ENCODE data around the gene EGLN1.
"Not testable (repeated sequence)": the region's sequence is repeated elsewhere in the genome, so short reads cannot be mapped to it uniquely, and the experiment has no call there.

Gene EGLN1

DNA sequence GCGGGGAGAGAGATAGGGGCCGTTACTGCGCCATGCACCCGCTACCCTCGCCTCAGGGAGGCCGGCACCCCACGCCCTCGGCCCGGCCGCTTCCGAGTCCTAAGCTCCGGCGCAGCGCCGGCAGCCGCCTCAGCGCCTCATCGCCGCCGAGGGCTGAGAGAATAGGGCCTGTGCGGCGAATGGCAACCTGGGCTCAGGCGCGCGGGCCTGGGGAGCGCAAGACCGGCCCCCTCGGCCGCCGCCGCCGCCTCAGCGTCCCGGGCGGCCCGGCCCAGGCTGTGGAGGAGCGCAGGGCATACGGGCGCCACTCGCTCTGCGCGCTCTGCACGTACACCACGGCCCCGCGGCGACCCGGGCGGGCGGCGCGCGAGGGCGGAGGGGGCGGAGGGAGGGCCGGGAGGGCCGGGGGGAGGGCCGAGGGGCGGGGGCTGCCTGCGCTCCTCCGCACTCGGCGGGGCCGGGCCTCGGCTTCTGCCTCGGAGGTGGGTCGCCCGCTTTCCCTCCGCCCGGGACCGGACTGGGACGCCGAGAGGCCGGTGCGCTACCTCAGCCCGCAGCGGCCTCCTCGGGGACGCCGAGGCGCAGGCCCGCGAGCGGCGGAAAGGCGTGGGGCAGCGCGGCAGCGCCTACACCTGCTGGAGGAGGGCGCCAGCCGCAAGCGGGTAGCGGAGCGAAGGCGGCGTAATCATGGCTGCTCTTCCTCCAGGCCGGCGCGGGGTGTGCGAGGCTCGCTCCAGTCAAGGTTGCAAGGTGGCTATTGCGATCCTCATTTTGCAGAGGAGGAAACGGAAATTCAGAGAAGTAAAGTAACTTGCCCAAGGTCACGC is at the start of gene EGLN1:
TSS of gene EGLN1 (minus strand) at position 317 of the 827 bp plus-strand sequence. CDS start 399 bp downstream, outside the sequence.
- Histone ChIP-seq H3K27ac (peak within 1 kb of the TSS; percentile 86), H3K4me3 (ENCODE audit: low read depth, low read length) (peak within 1 kb of the TSS; percentile 83), H3K36me3 (replicated peaks) (no peaks in the 10 kb centered on the region), H3K27me3 (replicated peaks) (no peaks in the 10 kb centered on the region)
- peak; percentile 68 for DNase-seq
- in situ Hi-C loops (cut with HindIII; ENCODE audit: low pct_ligation_motif_present, low sequenced_read_pairs), result no loop called here
- TF ChIP-seq, protein P1, sequence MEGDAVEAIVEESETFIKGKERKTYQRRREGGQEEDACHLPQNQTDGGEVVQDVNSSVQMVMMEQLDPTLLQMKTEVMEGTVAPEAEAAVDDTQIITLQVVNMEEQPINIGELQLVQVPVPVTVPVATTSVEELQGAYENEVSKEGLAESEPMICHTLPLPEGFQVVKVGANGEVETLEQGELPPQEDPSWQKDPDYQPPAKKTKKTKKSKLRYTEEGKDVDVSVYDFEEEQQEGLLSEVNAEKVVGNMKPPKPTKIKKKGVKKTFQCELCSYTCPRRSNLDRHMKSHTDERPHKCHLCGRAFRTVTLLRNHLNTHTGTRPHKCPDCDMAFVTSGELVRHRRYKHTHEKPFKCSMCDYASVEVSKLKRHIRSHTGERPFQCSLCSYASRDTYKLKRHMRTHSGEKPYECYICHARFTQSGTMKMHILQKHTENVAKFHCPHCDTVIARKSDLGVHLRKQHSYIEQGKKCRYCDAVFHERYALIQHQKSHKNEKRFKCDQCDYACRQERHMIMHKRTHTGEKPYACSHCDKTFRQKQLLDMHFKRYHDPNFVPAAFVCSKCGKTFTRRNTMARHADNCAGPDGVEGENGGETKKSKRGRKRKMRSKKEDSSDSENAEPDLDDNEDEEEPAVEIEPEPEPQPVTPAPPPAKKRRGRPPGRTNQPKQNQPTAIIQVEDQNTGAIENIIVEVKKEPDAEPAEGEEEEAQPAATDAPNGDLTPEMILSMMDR (IDR thresholded peaks at IDR 0.05; ENCODE audit: low read depth, low read length, missing control alignments), result peak; percentile 31

DNA sequence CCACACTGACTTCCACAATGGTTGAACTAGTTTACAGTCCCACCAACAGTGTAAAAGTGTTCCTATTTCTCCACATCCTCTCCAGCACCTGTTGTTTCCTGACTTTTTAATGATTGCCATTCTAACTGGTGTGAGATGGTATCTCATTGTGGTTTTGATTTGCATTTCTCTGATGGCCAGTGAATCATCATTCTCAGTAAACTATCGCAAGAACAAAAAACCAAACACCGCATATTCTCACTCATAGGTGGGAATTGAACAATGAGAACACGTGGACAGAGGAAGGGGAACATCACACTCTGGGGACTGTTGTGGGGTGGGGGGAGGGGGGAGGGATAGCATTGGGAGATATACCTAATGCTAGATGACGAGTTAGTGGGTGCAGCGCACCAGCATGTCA is 49.4 kb upstream of the EGLN1 start:
- H3K4me3 ChIP-seq (ENCODE audit: low read depth, low read length); H3K27me3 ChIP-seq (replicated peaks); H3K27ac ChIP-seq; DNase-seq; H3K36me3 ChIP-seq (replicated peaks); in situ Hi-C loops (cut with HindIII; ENCODE audit: low pct_ligation_motif_present, low sequenced_read_pairs): not testable (repeated sequence)

DNA sequence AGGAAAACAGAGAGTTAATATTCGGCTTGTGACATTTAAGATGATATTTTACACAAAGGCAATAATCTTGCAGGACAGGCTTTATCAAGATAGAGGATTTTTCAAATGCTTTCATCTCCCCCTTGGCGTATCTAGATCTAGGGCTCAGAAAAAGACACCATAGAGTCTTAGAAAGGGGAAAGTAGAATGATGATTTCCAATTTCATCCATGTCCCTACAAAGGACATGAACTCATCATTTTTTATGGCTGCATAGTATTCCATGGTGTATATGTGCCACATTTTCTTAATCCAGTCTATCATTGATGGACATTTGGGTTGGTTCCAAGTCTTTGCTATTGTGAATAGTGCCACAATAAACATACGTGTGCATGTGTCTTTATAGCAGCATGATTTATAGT is 48.9 kb upstream of the EGLN1 start:
- H3K4me3 ChIP-seq (ENCODE audit: low read depth, low read length); H3K36me3 ChIP-seq (replicated peaks); H3K27ac ChIP-seq; H3K27me3 ChIP-seq (replicated peaks); in situ Hi-C loops (cut with HindIII; ENCODE audit: low pct_ligation_motif_present, low sequenced_read_pairs); DNase-seq: not testable (repeated sequence)

DNA sequence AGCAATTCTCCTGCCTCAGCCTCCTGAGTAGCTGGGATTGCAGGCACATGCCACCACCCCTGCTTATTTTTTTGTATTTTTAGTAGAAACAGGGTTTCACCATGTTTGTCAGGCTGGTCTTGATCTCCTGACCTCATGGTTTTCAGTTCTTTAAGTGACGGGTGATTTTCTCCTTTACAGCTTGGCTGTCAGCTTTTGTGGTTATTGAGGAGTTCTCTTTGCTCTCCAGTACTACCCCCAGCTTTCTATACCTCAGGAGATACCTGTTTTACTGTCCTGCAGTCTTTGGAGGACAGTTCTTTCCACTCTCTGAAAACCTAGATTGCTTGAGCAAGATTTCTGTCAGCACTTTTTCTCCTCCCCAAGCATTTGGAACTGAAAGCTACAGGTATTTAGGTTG is 45.9 kb upstream of the EGLN1 start:
- H3K4me3 ChIP-seq (ENCODE audit: low read depth, low read length), result no peak overlapping the region
- DNase-seq, result no peak
- H3K27ac ChIP-seq, result no peak overlapping the region
- H3K36me3 ChIP-seq (replicated peaks), result no peaks in the 10 kb centered on the region
- H3K27me3 ChIP-seq (replicated peaks), result no peaks in the 10 kb centered on the region
- TF ChIP-seq, protein P1 (IDR thresholded peaks at IDR 0.05; ENCODE audit: low read depth, low read length, missing control alignments), result no peak
- in situ Hi-C loops (cut with HindIII; ENCODE audit: low pct_ligation_motif_present, low sequenced_read_pairs), result no loop called here

DNA sequence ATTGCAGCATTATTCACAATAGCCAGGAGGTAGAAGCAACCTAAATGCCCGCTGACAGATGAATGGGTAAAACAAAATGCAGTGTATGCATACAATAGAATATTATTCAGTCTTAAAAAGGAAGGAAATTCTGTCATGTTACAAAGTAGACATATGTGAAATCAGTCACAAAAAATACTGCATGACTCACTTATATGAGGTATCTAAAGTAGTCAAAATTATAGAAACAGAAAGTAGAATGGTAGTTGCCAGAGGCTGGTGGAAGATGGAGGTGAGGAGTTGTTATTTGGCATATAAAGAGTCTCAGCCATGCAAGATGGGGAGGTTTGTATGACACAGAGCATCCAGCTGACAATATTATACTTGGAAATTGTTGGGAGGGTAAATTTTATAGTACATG is 43.0 kb upstream of the EGLN1 start:
- Histone ChIP-seq H3K27ac (no peak overlapping the region), H3K27me3 (replicated peaks) (no peaks in the 10 kb centered on the region), H3K36me3 (replicated peaks) (no peaks in the 10 kb centered on the region), H3K4me3 (ENCODE audit: low read depth, low read length) (no peak overlapping the region)
- in situ Hi-C loops (cut with HindIII; ENCODE audit: low pct_ligation_motif_present, low sequenced_read_pairs), result no loop called here
- no peak for DNase-seq
- TF ChIP-seq, protein P1 (IDR thresholded peaks at IDR 0.05; ENCODE audit: low read depth, low read length, missing control alignments), result no peak

DNA sequence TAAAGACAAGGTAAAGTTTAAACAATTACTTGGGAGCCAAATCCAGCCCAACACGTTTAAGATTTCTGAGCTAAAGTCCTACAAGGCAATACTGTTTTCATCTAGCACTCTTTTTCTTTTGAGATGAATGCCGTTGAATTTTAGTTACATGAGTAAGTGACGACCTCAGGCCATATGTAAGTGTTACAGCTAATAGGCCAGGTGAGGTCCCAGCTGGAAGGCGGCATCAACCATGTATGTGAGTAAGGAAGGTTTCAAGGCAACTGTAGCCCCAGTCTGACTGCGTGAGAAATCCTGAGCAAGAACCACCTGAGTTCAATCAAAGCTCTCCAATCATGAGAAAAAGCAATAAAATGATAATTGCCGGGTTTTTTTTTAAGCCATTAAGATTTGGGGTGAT is 41.5 kb upstream of the EGLN1 start:
- no peak for DNase-seq
- no peak overlapping the region for H3K4me3 ChIP-seq (ENCODE audit: low read depth, low read length)
- no peaks in the 10 kb centered on the region for H3K36me3 ChIP-seq (replicated peaks)
- no peak overlapping the region for H3K27ac ChIP-seq
- TF ChIP-seq, protein P1 (IDR thresholded peaks at IDR 0.05; ENCODE audit: low read depth, low read length, missing control alignments), result no peak
- in situ Hi-C loops (cut with HindIII; ENCODE audit: low pct_ligation_motif_present, low sequenced_read_pairs), result no loop called here
- H3K27me3 ChIP-seq (replicated peaks), result no peaks in the 10 kb centered on the region

DNA sequence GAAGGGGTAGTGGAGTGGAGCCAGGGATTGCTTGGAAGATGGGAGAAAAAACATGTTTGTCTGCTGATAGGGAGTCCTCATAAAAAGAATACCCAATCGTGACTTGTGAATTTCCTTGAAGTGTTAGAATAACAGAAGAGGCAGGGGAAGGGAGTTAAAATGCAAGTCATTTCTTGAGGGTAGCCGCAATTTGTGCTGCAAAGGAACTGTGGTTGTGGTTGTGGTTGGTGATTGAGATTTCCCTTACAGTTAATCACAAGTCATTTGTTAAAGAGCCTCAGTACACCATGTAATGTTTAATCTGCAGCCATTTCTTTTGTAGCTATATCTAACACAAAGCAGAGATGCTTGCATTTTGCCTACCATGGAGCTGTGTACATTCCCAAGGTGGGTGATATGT is 38.5 kb upstream of the EGLN1 start:
- in situ Hi-C loops (cut with HindIII; ENCODE audit: low pct_ligation_motif_present, low sequenced_read_pairs), result no loop called here
- peak; percentile 4 for DNase-seq
- TF ChIP-seq, protein P1 (IDR thresholded peaks at IDR 0.05; ENCODE audit: low read depth, low read length, missing control alignments), result no peak
- Histone ChIP-seq H3K27me3 (replicated peaks) (no peaks in the 10 kb centered on the region), H3K36me3 (replicated peaks) (no peaks in the 10 kb centered on the region), H3K4me3 (ENCODE audit: low read depth, low read length) (no peak overlapping the region), H3K27ac (no peak overlapping the region)

DNA sequence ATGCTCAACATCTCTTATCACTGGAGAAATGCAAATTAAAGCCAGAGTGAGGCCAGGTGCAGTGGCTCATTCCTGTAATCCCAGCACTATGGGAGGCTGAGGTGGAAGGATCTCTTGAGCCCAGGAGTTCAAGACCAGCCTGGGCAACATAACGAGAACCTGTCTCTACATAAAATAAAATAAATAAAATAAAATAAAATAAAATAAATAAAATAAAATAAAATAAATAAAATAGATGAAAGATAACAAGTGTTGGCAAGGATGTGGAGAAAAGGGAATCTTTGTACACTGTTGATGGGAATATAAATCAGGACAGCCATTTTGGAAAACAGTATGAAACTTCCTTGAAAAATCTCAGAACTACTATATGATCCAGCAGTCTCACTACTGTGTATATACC is 37.4 kb upstream of the EGLN1 start:
- in situ Hi-C loops (cut with HindIII; ENCODE audit: low pct_ligation_motif_present, low sequenced_read_pairs); H3K36me3 ChIP-seq (replicated peaks): not testable (repeated sequence)

DNA sequence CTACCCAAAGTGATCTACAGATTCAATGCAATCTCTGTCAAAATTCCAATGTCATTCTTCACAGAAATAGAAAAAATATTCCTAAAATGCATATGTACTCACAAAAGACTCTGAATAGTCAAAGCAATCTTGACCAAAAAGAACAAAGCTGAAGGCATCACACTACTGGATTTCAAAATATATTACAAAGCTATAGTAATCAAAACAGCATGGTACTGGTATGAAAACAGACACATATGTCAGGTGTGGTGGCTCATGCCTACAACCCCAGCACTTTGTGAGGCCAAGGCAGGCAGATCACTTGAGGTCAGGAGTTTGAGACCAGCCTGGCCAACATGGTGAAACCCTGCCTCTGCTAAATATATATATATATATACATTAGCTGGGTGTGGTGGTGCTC is 35.9 kb upstream of the EGLN1 start:
- H3K27me3 ChIP-seq (replicated peaks); H3K36me3 ChIP-seq (replicated peaks); in situ Hi-C loops (cut with HindIII; ENCODE audit: low pct_ligation_motif_present, low sequenced_read_pairs); H3K4me3 ChIP-seq (ENCODE audit: low read depth, low read length); H3K27ac ChIP-seq; DNase-seq: not testable (repeated sequence)

More for the DNA sequence above, 37.4 kb upstream of the EGLN1 start:
- H3K27ac ChIP-seq; H3K4me3 ChIP-seq (ENCODE audit: low read depth, low read length); H3K27me3 ChIP-seq (replicated peaks); DNase-seq: not testable (repeated sequence)

Data from brain microvascular endothelial cell (primary cell).